ENCODE results near the gene CHN2.

- TF ChIP-seq POLR2AphosphoS5 (IDR thresholded peaks at IDR 0.05) (no peak), CTCF (IDR thresholded peaks at IDR 0.05) (no peak), POLR2A (IDR thresholded peaks at IDR 0.05) (no peak), EP300 (IDR thresholded peaks at IDR 0.05; ENCODE audit: low read depth) (no peak)
Observed at GRCh38 chr7:29300026-29300480, 105.5 kb downstream of the CHN2 start.

Data from transverse colon (tissue), 4 donors.